CMK (cell line): ENCODE measurements around the gene KDELR1.

Source experiments
- DNase-seq: peaks from one replicate; pipeline ENCODE4 v3.0.0-alpha.2; 2010; ENCODE audit warnings: low read depth

Gene KDELR1

DNA sequence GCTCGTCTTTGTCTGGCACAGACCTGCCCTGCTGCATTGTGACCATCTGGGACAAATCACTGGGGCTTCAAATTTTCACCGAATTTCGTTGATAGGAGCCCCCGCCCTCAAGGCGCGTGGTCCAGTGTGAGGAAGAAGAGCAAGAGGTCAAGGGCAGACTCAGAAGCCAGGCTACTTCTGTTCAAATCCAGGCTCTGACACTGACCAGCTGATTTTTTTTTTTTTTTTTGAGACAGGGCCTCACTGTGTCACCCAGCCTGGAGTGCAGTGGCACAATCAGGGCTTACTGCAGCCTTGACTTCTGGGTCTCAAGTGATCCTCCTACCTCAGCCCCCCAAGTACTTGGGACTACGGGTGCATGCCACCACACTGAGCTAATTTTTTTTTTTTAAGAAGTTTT, 20.0 kb downstream of the KDELR1 start:
- no peak for DNase-seq

- no peak for DNase-seq
Observed at GRCh38 chr19:48370955-48371354, 20.4 kb downstream of the KDELR1 start.

DNA sequence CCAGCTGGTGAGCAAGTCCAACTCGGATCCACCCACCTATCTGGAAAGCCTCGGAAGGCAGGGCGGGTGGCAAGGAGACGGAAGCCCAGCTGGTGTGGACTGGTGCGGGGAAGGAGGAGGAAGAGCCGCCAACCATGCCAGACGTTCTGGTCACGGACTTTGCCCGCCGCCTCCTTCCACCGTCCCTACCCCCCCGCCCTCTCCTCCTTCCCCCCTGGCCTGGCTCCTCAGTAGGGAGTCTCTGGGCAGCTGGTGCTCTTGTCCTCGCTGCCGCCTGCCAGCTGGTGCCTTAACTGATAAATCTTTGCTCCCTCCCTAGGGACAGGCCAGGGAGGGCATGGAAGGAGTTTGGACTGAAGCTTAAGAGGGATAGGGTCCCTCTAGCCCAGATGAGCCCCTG, 22.4 kb downstream of the KDELR1 start:
- DNase-seq, result no peak

GRCh38 chr19:48367855-48368254, 23.5 kb downstream of the KDELR1 start:
- no peak for DNase-seq

- DNase-seq, result no peak
Observed at GRCh38 chr19:48365602-48366001, 25.7 kb downstream of the KDELR1 start.

DNA sequence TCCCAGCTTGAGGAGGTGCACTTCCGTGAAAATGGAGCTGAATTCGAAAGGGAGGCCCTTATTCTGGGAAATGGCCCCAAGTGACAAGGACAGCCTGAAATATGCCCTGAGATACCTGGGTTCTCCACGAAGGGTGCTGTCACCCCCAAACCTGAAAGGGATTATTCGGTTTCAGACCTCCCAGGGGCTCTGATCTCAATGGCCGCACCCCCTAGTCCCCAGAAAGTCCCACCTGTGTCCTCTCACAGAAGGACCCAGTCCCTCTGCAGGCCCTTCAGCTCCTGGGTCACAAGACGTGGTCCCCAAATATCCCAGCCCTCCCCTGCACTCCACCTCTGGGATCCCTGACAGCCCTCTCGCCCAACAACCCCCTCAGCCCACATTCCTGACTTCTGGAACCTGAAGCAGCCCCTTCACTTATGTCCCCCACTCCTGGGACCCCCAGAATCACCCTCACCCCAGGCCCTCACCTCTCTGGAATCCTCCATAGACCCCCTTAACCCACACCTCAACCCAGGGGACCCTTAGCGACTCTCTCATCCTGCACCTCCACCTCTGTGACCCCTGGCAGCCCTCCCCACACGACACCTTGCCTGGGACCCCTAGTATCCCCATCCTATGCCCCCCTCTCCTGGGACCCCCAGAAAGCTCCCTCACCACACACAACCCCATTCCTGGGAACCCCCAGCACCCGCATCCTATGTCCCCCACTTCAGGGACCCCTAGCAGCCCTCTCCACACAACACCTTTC, 26.6 kb downstream of the KDELR1 start:
- no peak for DNase-seq

DNA sequence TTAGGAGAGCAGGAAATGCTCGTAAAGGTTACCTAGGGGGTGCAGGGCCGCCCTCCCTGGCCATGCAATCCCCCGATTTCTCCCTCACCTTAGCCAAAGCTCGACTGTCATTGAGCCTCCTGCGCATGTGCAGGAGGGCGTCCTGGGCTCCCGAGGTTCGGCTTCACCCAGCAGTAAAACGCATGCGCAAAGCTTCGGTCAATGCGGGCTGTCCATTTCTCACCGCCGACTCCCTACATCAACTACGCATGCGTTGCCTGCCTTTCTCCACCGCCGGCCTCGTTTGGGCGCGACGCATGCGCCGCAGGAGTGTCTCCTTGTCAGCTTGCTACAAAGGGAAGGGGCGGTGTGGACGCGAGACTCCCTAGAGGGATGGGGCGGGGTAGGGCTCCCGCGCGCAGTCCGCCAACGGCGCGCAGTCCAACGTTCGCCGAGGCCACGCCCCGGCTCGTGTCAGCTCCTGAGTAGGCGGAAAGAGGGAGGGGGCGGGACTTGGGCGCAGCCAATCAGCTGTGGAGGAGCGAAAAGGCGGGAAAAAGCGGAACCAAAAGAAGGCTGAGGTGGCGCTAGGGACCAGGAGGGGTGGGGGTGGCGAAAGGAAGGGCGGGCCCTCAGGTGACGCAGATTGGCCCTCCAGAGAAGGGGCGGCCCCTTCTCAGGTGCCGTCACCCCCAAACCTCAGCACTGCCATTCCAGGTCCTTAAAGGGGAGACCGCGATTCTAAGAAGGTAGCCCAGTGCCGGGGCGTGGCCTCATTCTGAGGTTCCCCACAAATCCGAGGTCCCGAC, 27.3 kb downstream of the KDELR1 start, which contains the start of the genes SYNGR4 and TMEM143:
SYNGR4 (plus strand) TSS at position 558 of the 788 bp plus-strand sequence. CDS start 1,476 bp downstream, outside the sequence.
TMEM143 (minus strand) TSS at position 131 of the 788 bp plus-strand sequence; CDS start at position 111, 20 bp downstream.
- DNase-seq, result peak; percentile 100

- DNase-seq, result no peak
Observed at GRCh38 chr19:48363500-48363809, 27.9 kb downstream of the KDELR1 start.

GRCh38 chr19:48362716-48363499, 28.4 kb downstream of the KDELR1 start:
- peak; percentile 89 for DNase-seq

- DNase-seq, result no peak
Observed at GRCh38 chr19:48361912-48362311, 29.4 kb downstream of the KDELR1 start.

DNA sequence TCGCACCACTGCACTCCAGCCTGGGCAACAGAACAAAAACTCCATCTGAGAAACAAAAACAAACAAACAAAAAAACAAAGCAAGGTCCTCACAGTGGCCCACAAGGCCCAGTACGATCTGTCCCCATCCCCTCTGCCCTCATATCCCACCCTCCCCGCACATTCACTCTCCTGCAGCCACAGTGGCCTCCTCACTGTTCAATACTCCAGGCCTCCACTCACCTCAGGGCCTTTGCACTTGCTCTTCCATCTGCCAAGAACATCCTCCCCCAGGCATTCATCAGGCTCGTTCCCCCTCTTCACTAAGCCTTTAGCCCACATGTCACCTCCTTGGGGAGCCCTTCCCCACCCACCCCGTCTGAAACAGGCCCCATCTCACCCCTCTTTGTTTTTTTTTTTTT, 32.2 kb downstream of the KDELR1 start:
- no peak for DNase-seq

GRCh38 chr19:48355365-48355954, 35.9 kb downstream of the KDELR1 start:
- no peak for DNase-seq

DNA sequence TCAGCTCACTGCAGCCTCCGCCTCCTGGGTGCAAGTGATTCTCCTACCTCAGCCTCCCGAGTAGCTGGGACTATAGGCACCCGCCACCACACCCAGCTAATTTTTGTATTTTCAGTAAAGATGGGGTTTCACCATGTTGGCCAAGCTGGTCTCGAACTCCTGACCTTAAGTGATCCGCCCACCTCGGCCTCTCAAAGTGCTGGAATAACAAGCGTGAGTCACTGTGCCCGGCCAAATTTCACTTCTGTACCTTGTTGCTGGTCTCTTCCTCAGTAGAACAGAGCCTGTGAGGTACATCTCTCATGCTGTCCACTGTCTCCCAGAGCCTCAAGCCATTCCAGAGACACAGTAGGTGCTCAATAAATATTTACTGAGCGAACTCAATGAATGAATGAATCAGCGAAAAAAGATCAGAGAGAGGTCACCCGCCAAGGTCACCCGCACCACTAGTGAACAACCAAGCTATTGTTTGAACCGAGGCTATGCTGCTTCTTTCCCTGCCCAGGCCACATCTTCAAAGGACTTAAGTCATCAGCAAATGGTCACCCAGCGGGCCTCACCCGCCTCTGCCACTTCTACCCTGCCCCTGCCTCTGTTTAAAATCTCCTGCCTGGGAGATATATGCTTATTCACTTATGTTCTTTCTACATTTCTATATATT, 36.9 kb downstream of the KDELR1 start:
- DNase-seq, result no peak

GRCh38 chr19:48353677-48354076, 37.7 kb downstream of the KDELR1 start:
- no peak for DNase-seq

DNA sequence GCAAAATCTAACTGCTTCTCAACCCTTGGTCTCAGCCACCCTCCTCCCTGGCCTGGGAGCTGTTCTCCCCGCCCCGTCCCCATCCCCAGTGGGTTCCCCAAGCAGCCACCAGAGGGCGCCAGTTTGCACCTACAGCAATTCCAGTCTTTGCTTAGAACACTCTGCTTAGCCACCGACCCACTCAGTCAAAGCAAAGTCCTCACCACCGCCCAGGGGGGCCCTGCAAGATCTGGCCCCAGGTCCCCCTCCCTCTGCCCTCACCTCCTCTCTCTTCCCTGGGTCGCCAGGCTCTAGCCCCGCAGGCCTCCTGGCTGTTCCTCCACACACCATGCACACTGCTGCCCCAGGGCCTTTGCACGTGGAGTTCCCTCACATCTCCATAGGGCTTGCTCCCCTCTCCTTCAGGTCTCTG, 40.0 kb downstream of the KDELR1 start:
- peak; percentile 55 for DNase-seq

DNA sequence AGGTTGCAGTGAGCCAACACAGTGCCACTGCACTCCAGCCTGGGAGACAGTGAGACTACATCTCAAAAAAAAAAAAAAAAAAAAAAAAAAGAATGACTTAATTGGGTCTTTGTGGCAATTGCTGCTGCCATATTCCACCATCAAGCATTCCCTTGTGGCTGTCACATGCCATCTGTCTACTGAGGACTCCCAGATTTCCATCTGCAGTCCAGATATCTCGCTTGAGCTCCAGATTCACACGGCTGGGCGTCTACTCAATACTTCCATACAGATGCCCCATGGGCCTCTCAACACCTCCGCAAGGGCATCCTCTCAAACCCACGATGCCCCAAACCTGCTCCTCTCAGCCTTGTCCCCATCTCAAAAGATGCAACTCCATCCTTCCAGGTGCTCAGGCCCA, 40.5 kb downstream of the KDELR1 start:
- no peak for DNase-seq

DNA sequence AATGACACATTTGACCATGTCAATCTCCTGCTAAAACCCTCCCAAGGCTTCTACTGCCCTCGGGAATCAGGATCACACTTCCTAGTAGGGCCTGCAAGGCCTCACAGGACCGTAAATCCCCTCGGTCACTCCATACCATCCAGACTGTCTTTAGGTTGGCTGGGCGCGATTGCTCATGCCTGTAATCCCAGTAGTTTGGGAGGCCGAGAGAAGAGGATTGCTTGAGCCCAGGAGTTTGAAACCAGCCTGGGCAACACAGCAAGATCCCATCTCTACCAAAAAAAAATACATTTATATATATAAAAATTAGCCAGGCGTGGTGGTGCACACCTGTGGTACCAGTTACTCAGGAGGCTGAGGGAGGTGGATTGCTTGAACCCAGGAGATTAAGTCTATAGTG, 42.6 kb downstream of the KDELR1 start:
- no peak for DNase-seq

DNA sequence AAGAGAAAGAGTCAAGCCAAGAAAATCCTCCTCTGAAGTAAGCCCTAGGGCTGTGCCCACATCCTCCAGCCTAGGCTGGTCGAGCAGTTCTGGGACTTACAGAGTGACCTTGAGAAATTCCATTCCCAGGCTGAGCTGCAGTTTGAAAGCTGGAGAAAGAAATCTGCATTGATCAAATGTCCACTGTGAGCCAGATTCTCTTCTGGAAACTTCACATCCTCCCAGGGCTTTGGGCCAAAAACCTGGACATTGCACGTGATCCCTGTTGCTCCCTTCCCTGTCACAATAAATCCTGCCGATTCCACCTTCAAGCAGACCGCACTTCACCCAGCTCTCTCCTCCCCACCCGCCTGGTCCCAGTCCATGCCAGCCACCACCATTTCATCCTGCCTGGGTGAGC, 43.3 kb downstream of the KDELR1 start:
- DNase-seq, result no peak

GRCh38 chr19:48346191-48346590, 45.2 kb downstream of the KDELR1 start:
- no peak for DNase-seq

DNA sequence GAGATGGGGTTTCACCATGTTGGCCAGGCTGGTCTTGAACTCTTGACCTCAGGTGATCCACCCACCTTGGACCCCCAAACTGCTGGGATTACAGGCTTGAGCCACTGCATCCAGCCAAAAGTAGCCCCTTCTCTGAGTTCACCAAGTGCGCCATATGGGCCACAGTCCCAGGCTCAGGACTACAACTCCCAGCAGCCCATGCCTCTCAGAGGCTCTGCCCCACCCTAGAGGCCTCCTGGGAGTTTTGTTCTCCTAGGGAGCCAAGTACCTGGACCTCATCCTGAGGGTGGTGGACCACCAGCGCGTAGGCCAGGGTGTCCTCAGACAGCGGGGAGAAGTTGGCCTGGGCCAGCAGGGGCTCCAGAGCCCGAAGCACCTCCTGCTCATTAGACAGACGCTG, 46.5 kb downstream of the KDELR1 start:
- no peak for DNase-seq

DNA sequence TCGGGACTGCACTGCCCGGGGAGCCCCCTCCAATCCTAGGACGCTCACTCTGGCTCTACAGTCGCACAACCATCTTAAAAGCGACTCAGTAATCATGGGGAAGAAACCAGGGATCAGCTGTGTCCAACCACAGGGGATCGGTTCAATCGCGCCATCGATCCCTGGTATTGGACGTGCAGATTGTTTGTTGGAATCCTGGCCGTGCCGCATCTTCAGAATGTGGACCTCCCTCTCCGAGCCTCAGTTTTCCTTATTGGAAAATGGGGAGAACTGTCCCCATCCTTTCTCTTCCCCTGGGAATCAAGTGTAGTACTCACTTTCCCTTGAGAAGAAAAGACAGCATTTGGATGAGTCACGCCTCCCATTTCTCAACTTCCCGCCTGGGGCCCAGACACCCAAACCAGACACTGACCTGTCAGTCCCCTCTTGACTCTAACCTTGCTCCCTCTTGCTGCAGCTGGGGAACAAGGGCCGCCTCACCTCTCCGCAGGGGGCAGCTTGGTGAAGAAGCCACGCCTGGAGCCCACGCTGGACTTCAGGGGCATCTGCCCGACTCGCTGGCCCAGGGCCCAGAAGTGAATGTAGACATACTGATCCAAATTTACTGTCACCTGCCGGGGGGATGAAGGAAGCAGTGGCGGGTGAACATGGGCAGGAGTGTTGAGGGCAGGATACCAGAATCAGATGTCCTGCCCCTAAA, 48.4 kb downstream of the KDELR1 start:
- no peak for DNase-seq
